Activated CD4-positive, alpha-beta T cell treated with anti-CD3 and anti-CD28 coated beads, Interleukin-2, amount 50 U/mL, for 24 hours (primary cell): ENCODE data around the gene PLEKHH1.
"Not testable (repeated sequence)": the region's sequence is repeated elsewhere in the genome, so short reads cannot be mapped to it uniquely, and the experiment has no call there.

Experiments
- DNase-seq, 2 donors: peaks; one replicate each; pipeline ENCODE4 v3.0.0-alpha.2; 2020; ENCODE audit warnings: low read depth in 1 of 2, low spot score in 1 of 2

Gene PLEKHH1

GRCh38 chr14:67579636-67580035 lies 46.5 kb downstream of the PLEKHH1 start:
- DNase-seq: no peak

GRCh38 chr14:67580336-67581171 lies 47.5 kb downstream of the PLEKHH1 start:
- no peak for DNase-seq

- DNase-seq: no peak
Measured at GRCh38 chr14:67581643-67582042, 48.6 kb downstream of the PLEKHH1 start.

GRCh38 chr14:67582061-67582460 lies 49.0 kb downstream of the PLEKHH1 start:
- DNase-seq: no peak

GRCh38 chr14:67583711-67584644 lies 50.9 kb downstream of the PLEKHH1 start:
- DNase-seq: no peak

GRCh38 chr14:67584978-67585377 lies 51.9 kb downstream of the PLEKHH1 start:
- DNase-seq: no peak

- DNase-seq: no peak
Measured at GRCh38 chr14:67586369-67586768, 53.3 kb downstream of the PLEKHH1 start.

- DNase-seq: no peak
Measured at GRCh38 chr14:67589204-67589770, 56.2 kb downstream of the PLEKHH1 start.

- DNase-seq: not testable (repeated sequence)
Measured at GRCh38 chr14:67593650-67594049, 60.6 kb downstream of the PLEKHH1 start.

- no peak for DNase-seq
Measured at GRCh38 chr14:67595392-67595791, 62.3 kb downstream of the PLEKHH1 start.

- DNase-seq: peak; percentile 89
Measured at GRCh38 chr14:67599698-67600561, 66.8 kb downstream of the PLEKHH1 start, which contains the start of gene PIGH. Gene PIGH, minus strand, starts transcription at chr14:67600268. Its CDS starts 65 bp downstream, at chr14:67600203.

GRCh38 chr14:67600562-67600974 lies 67.5 kb downstream of the PLEKHH1 start:
- DNase-seq: not testable (repeated sequence)

GRCh38 chr14:67602076-67602475 lies 69.0 kb downstream of the PLEKHH1 start:
- DNase-seq: no peak

- DNase-seq: no peak
Measured at GRCh38 chr14:67602995-67603545, 70.0 kb downstream of the PLEKHH1 start.

- no peak for DNase-seq
Measured at GRCh38 chr14:67607646-67608045, 74.6 kb downstream of the PLEKHH1 start.

GRCh38 chr14:67609642-67610310 lies 76.7 kb downstream of the PLEKHH1 start:
- no peak for DNase-seq

- DNase-seq: no peak
Measured at GRCh38 chr14:67610491-67610890, 77.4 kb downstream of the PLEKHH1 start.

- DNase-seq: peak in 1 of 2 donors; percentile 28
Measured at GRCh38 chr14:67618617-67619063, 85.5 kb downstream of the PLEKHH1 start.

GRCh38 chr14:67619446-67620216 lies 86.5 kb downstream of the PLEKHH1 start, which contains the start of gene ARG2:
Gene ARG2, plus strand, starts transcription at chr14:67619920. Its CDS starts 58 bp downstream, at chr14:67619978.
- peak; percentile 83 to 92 for DNase-seq
